ENCODE results near the gene AAK1.
A peak's percentile ranks its signal among the peaks of the same experiment; 100 is the strongest.

AAK1 gene

GRCh38 chr2:69643602-69644505, at the start of gene AAK1:
Gene AAK1 (minus strand): TSS chr2:69643739. CDS start chr2:69643040, 699 bp downstream.
- peak; percentile 42 for DNase-seq (ENCODE audit: extremely low read depth, low read depth)
- TF ChIP-seq CTCF (IDR thresholded peaks at IDR 0.05; ENCODE audit: low read depth, low read length, missing control alignments), result no peak
- H3K4me3 ChIP-seq (replicated peaks; ENCODE audit: low read depth, low read length), result peak within 1 kb of the TSS; percentile 82

- no peak for DNase-seq (ENCODE audit: extremely low read depth, low read depth)
- TF ChIP-seq CTCF (IDR thresholded peaks at IDR 0.05; ENCODE audit: low read depth, low read length, missing control alignments), result no peak
- H3K4me3 ChIP-seq (replicated peaks; ENCODE audit: low read depth, low read length), result no peak overlapping the region
These were observed 48.9 kb upstream of the AAK1 start for GRCh38 chr2:69692424-69692823.

GRCh38 chr2:69689969-69690368, 46.4 kb upstream of the AAK1 start:
- TF ChIP-seq CTCF (IDR thresholded peaks at IDR 0.05; ENCODE audit: low read depth, low read length, missing control alignments), result no peak
- no peak overlapping the region for H3K4me3 ChIP-seq (replicated peaks; ENCODE audit: low read depth, low read length)

GRCh38 chr2:69689466-69689865, 45.9 kb upstream of the AAK1 start:
- H3K4me3 ChIP-seq (replicated peaks; ENCODE audit: low read depth, low read length), result no peak overlapping the region
- DNase-seq (ENCODE audit: extremely low read depth, low read depth), result no peak
- TF ChIP-seq CTCF (IDR thresholded peaks at IDR 0.05; ENCODE audit: low read depth, low read length, missing control alignments), result no peak

More at GRCh38 chr2:69689969-69690368, 46.4 kb upstream of the AAK1 start:
- DNase-seq (ENCODE audit: extremely low read depth, low read depth), result no peak

GRCh38 chr2:69687971-69688611, 44.6 kb upstream of the AAK1 start:
- no peak overlapping the region for H3K4me3 ChIP-seq (replicated peaks; ENCODE audit: low read depth, low read length)
- no peak for TF ChIP-seq CTCF (IDR thresholded peaks at IDR 0.05; ENCODE audit: low read depth, low read length, missing control alignments)
- no peak for DNase-seq (ENCODE audit: extremely low read depth, low read depth)

- no peak for DNase-seq (ENCODE audit: extremely low read depth, low read depth)
- H3K4me3 ChIP-seq (replicated peaks; ENCODE audit: low read depth, low read length), result no peak overlapping the region
- TF ChIP-seq CTCF (IDR thresholded peaks at IDR 0.05; ENCODE audit: low read depth, low read length, missing control alignments), result no peak
These were observed 43.3 kb upstream of the AAK1 start for GRCh38 chr2:69686813-69687212.

All from HFF-Myc (cell line).